T-cell (primary cell): ENCODE results near the gene PKM. TPM values are rescaled to one million over a fixed set of nuclear protein-coding genes. Genes with fewer than 3 reads are reported as not detected.

Experiments used
- ATAC-seq, 4 experiments: fragments of 200-7000 bp in 3 of 4; fragments of 150-1000 bp in 1 of 4; cut with Tn5 transposase; replicated peaks in 1 of 4; 1 replicate in 3 of 4; 2 replicates in 1 of 4; pipeline ENCODE4 v1.10.0; 2021; ENCODE audit warnings: moderate library complexity in 3 of 4, mild to moderate bottlenecking in 2 of 4, moderate number of reproducible peaks in 1 of 4
- CTCF ChIA-PET, 2 donors: fragments of 300-600 bp; sonication (Branson Sonifier 250); formaldehyde crosslinking; loops; one replicate each; lab custom pipeline; 2022; ENCODE audit warnings: antibody characterized with exemption in 2 of 2; lab: Charles Lee
- POLR2A ChIA-PET, 2 donors: fragments of 300-600 bp; sonication (Branson Sonifier 250); formaldehyde crosslinking; loops; one replicate each; lab custom pipeline; 2022; ENCODE audit warnings: antibody characterized with exemption in 2 of 2; lab: Charles Lee
- DNase-seq, 35 experiments: peaks; one replicate each; pipeline versions ENCODE4 v3.0.0 to v3.0.0-alpha.2; 2013 to 2023
- H3K27ac ChIP-seq: one replicate; pipeline ENCODE4 v1.5.1; 2013; ENCODE audit warnings: low read length
- H3K27me3 ChIP-seq, 2 experiments: replicated peaks in 1 of 2; 1 replicate in 1 of 2; 2 replicates in 1 of 2; pipeline versions ENCODE4 v1.6.1 to v1.7.0; 2013; ENCODE audit warnings: low read length in 1 of 2, mixed read lengths in 1 of 2; ENCODE audit not compliant: control insufficient read depth in 2 of 2, insufficient read depth in 2 of 2; ENCODE audit errors: extremely low read depth in 1 of 2
- H3K36me3 ChIP-seq, 2 donors: 1 replicate in 1 of 2; 2 replicates in 1 of 2; pipeline versions ENCODE4 v1.6.1 to v1.7.0; 2013; ENCODE audit warnings: low read length in 1 of 2; ENCODE audit not compliant: control insufficient read depth in 2 of 2, insufficient read depth in 1 of 2; ENCODE audit errors: extremely low read depth in 1 of 2
- H3K4me1 ChIP-seq, 2 experiments: 1 replicate in 1 of 2; 2 replicates in 1 of 2; pipeline versions ENCODE4 v1.6.1 to v1.7.0; 2013; ENCODE audit warnings: low read length in 2 of 2, mixed read lengths in 1 of 2; ENCODE audit not compliant: insufficient read depth in 2 of 2, control insufficient read depth in 1 of 2; ENCODE audit errors: extremely low read depth in 1 of 2
- H3K4me3 ChIP-seq, 2 donors: 1 replicate in 1 of 2; 2 replicates in 1 of 2; pipeline versions ENCODE4 v1.5.1 to v1.7.0; 2013; ENCODE audit warnings: mild to moderate bottlenecking in 2 of 2, low read length in 1 of 2, moderate library complexity in 1 of 2; ENCODE audit not compliant: control insufficient read depth in 1 of 2; ENCODE audit errors: extremely low read depth in 1 of 2
- H3K9me3 ChIP-seq: 2 replicates; pipeline ENCODE4 v1.7.0; 2013
- H3K27ac Mint-ChIP-seq, 2 donors: one replicate each; pipeline ENCODE4 v1.8.0; 2020 to 2021; ENCODE audit warnings: mild to moderate bottlenecking in 2 of 2, mixed read lengths in 2 of 2
- H3K27me3 Mint-ChIP-seq, 2 donors: one replicate each; pipeline ENCODE4 v1.8.0; 2021 to 2022; ENCODE audit warnings: mixed read lengths in 2 of 2
- H3K36me3 Mint-ChIP-seq: one replicate; pipeline ENCODE4 v1.8.0; 2021; ENCODE audit warnings: mixed read lengths
- H3K4me1 Mint-ChIP-seq, 3 donors: one replicate each; pipeline ENCODE4 v1.8.0; 2020 to 2022; ENCODE audit warnings: mixed read lengths in 3 of 3, mild to moderate bottlenecking in 1 of 3
- H3K4me3 Mint-ChIP-seq, 3 donors: one replicate each; pipeline ENCODE4 v1.8.0; 2020 to 2022; ENCODE audit warnings: mild to moderate bottlenecking in 3 of 3, mixed read lengths in 3 of 3, moderate library complexity in 3 of 3
- H3K9me3 Mint-ChIP-seq, 3 donors: one replicate each; pipeline ENCODE4 v1.8.0; 2020 to 2022; ENCODE audit warnings: mixed read lengths in 3 of 3
- WGBS: methylation state at CpG from one replicate; pipeline ENCODE4 v1.1.5; 2013; ENCODE audit warnings: missing lambda C conversion rate; ENCODE audit not compliant: insufficient coverage; 5-methylcytosine and 5-hydroxymethylcytosine counted together
- total RNA-seq, 35 experiments: library from RNA in 6 of 35; stranded (reverse) in 6 of 35; fragments of 120-200 nt in 1 of 35; gene quantifications; one replicate each; pipeline versions ENCODE4 v1.2.1 to v1.2.4 and lab custom pipeline; 2013 to 2026

The PKM gene
- total RNA-seq, 5 donors from 2014 or later (not counting 1 experiment from before 2014, with no cell fraction given), result 293 to 412 (median 370) TPM

DNA sequence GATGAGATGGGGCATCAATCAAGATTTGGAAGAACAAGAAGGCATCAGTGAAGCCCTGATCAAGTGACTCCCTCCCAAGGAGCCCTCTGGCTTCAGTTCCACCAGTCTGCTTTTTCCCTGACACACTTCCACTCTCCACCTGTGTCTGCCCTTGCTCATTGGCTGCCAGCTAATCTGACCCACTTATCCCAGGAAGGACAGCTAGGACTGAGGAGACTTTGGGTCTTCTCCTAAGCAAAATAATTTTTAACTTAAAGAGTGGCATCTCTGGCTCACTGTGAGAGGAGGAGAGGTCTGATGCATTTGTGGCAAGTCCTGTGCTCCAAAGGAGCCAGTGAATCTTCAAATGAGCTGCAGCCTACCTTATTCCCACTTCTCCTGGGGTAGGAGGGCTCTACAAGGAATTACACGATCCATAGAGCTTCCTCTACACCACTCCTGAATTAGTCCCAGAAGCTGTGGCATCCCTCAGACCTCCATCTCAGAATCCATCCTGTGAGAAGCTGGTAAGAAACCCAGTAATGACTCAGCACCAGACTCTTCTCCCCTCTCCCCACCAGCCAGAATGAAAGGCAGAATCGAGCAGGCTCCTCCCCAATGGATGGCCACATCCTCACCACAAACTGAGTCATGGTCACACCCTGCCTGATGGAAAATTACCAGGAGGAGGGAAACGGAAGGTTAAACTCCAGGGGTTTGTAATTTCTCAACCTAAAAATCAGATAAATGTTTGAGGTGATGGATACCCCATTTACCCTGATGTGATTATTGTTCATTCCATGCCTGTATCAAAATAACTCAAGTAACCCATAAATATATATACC lies 6.3 kb upstream of the PKM start:
- Histone ChIP-seq H3K9me3 (no peaks in the 10 kb centered on the region), H3K27me3 (no peaks in the 10 kb centered on the region), H3K4me1 (peaks cover 8 to 20% of the 10 kb centered on the region in 2 experiments), H3K4me3 (no peak overlapping the region), H3K36me3 (peaks cover 15 to 16% of the 10 kb centered on the region in 2 donors), H3K27ac (no peak overlapping the region)
- H3K4me1 Mint-ChIP-seq, result peaks cover 21 to 32% (median 21%) of the 10 kb centered on the region in 3 donors
- DNase-seq (peak in 6 of 35 experiments; percentile 11 to 39 (median 26)), ATAC-seq (peak; percentile 43 to 76 (median 68))
- no peaks in the 10 kb centered on the region for H3K9me3 Mint-ChIP-seq
- ChIA-PET POLR2A (interaction anchor here in 1 of 2 donors (0.6 kb wide), 1 partner anchor 10 kb away, joined by 3 read pairs; no protein-coding TSS in a partner anchor), CTCF (no interaction called here)
- H3K27ac Mint-ChIP-seq, result peak overlapping the region; percentile 55 to 68
- H3K4me3 Mint-ChIP-seq, result no peak overlapping the region
- 20% methylated on average over 1 of the region's 3 CpGs for WGBS
- no peaks in the 10 kb centered on the region for H3K27me3 Mint-ChIP-seq
- H3K36me3 Mint-ChIP-seq, result peaks cover 10% of the 10 kb centered on the region

DNA sequence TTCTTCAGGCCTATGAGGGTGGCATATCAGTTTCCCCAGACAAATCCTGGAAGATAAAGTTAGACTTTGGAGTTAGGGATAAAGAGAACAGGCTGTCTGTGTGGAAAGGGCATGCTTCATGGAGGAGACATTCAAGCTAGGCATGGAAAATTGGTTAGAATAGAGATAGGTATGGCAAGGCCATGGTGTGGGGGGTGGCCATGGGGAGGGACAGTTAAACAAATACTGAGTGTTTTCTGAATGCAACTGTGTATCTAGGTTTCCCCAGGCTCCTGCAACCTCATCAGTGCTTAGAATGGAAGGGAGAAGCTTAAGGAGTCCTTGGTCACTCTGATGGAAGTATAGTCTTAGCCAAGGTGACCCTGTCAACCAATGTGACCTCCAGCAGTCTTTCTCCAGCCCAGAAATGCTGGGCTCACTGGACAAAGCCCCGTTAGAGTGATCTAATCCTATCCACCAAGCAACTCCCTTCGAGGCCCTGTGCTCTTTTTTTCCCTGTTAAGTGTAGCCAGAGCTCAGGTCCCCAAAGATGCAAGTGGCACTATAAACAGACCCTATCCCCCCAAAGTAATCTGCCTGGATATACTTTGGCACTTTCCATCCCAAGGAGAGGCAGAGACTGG lies 5.5 kb upstream of the PKM start:
- no peak overlapping the region for H3K27ac ChIP-seq
- no peaks in the 10 kb centered on the region for H3K9me3 ChIP-seq
- ATAC-seq (no peak), DNase-seq (no peak)
- peaks cover 8 to 9% of the 10 kb centered on the region in 2 donors for H3K36me3 ChIP-seq
- peak overlapping the region; percentile 22 to 68 for H3K27ac Mint-ChIP-seq
- POLR2A ChIA-PET, result no interaction called here
- no peak overlapping the region for H3K4me3 ChIP-seq
- H3K36me3 Mint-ChIP-seq, result peaks cover 2% of the 10 kb centered on the region
- H3K27me3 Mint-ChIP-seq, result no peaks in the 10 kb centered on the region
- CTCF ChIA-PET, result no interaction called here
- WGBS, result 100% methylated on average over 2 of the region's 2 CpGs
- peaks cover 12 to 27% of the 10 kb centered on the region in 2 experiments for H3K4me1 ChIP-seq
- peaks cover 28 to 39% (median 29%) of the 10 kb centered on the region in 3 donors for H3K4me1 Mint-ChIP-seq
- no peak overlapping the region for H3K4me3 Mint-ChIP-seq
- no peaks in the 10 kb centered on the region for H3K9me3 Mint-ChIP-seq
- H3K27me3 ChIP-seq, result no peaks in the 10 kb centered on the region

DNA sequence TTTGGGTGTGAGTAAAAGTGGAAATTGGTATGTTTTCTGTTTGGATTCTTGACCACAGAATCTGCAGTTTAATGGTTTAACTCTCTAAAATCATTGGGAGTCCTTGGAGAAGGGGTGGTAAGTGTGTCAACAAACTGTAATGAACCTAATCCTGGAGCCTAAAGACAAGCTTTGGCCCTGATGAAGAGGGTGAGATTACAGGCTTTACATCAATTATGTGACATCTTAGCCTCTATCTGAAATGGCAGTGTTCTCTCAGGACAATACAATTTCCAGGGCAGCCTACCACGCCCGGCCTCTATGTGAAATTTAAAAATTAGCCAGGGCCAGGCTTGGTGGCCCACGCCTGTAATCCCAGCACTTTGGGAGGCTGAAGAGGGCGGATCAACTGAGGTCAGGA lies 4.3 kb upstream of the PKM start:
- ChIA-PET CTCF (interaction anchor here in 1 of 2 donors (0.5 kb wide), 1 partner anchor 452 kb away, joined by 3 read pairs; no protein-coding TSS in a partner anchor), POLR2A (interaction anchor here in 1 of 2 donors (0.6 kb wide), 1 partner anchor 37 kb away, joined by 3 read pairs; no protein-coding TSS in a partner anchor)
- 89% methylated on average over 2 of the region's 4 CpGs for WGBS
- Histone ChIP-seq H3K4me1 (peaks cover 12 to 30% of the 10 kb centered on the region in 2 experiments), H3K27ac (no peak overlapping the region), H3K4me3 (no peak overlapping the region), H3K9me3 (no peaks in the 10 kb centered on the region), H3K36me3 (no peaks in the 10 kb centered on the region), H3K27me3 (no peaks in the 10 kb centered on the region)
- ATAC-seq (no peak), DNase-seq (no peak)
- H3K27me3 Mint-ChIP-seq, result no peaks in the 10 kb centered on the region
- H3K4me1 Mint-ChIP-seq, result peaks cover 28 to 40% (median 30%) of the 10 kb centered on the region in 3 donors
- H3K9me3 Mint-ChIP-seq, result no peaks in the 10 kb centered on the region
- H3K4me3 Mint-ChIP-seq, result no peak overlapping the region
- H3K36me3 Mint-ChIP-seq, result no peaks in the 10 kb centered on the region
- no peak overlapping the region for H3K27ac Mint-ChIP-seq

DNA sequence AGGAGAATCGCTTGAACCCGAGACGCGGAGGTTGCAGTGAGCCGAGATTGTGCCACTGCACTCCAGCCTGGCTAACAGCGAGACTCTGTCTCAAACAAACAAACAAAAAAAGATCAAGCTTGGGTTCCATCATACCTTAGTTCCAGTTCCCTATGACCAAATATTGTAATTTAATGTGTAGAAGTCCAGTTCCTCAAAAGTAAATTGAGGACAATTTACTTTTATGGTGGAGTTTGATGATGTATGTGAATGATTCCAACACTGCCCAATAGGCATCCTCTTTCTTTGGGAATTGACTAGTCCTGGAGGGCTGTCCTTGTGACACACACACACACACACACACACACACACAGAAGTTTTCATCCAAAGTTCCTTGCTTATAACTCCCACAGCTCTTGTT lies 2.8 kb upstream of the PKM start:
- H3K27ac ChIP-seq, result no peak overlapping the region
- no peak overlapping the region for H3K27ac Mint-ChIP-seq
- POLR2A ChIA-PET, result no interaction called here

DNA sequence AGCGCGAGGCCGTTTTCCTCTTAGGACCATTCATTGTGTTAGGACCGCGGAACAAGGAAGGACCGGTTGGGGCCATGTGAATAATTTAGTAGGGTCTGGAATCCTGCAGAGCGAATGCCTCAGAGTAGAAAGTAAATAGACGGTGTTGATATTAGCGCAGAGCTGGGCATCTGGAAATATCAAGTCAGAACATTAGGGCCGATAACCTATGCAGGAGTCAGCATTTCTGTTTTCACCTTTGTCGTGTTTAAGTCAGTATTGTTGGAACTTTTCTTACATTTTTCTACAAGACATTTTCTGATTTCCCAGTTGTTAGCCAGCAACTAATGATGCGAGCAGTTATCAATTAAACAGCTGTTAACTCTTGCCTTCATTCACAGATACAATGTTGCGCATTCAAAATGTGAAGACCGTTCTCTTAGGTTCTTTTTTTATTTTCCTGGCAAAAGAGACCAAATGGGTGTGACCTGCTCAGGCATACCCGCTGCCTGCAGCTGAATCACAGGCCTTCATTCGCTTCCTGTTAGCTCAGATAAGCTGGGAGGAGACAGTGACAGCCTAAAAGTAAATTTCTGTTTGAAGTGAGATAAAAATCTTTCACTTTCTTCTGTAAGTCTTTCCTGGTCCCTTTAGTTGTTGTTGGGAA lies 966 bp upstream of the PKM start:
- H3K27me3 Mint-ChIP-seq, result no peaks in the 10 kb centered on the region
- H3K9me3 ChIP-seq, result no peaks in the 10 kb centered on the region
- H3K4me1 Mint-ChIP-seq, result peaks cover 41 to 55% (median 48%) of the 10 kb centered on the region in 3 donors
- H3K36me3 Mint-ChIP-seq, result peaks cover 3% of the 10 kb centered on the region
- no peaks in the 10 kb centered on the region for H3K36me3 ChIP-seq
- 3% methylated on average over 13 of the region's 16 CpGs for WGBS
- ATAC-seq, result peak; percentile 49 to 62 (median 52)
- H3K4me3 Mint-ChIP-seq, result peak overlapping the region; percentile 97 to 100 (median 97)
- peaks cover 26 to 52% of the 10 kb centered on the region in 2 experiments for H3K4me1 ChIP-seq
- H3K27ac Mint-ChIP-seq, result peak overlapping the region; percentile 90 to 96
- ChIA-PET POLR2A (interaction anchor here in 1 of 2 donors (0.6 kb wide), 1 partner anchor 307 kb away, joined by 3 read pairs; no protein-coding TSS in a partner anchor), CTCF (no interaction called here)
- no peaks in the 10 kb centered on the region for H3K27me3 ChIP-seq
- H3K9me3 Mint-ChIP-seq, result no peaks in the 10 kb centered on the region
- peak in 34 of 35 experiments; percentile 19 to 78 (median 50) for DNase-seq
- H3K4me3 ChIP-seq, result peak overlapping the region; percentile 81 to 96
- H3K27ac ChIP-seq, result peak overlapping the region; percentile 59

More for the DNA sequence above, 2.8 kb upstream of the PKM start:
- 96% methylated on average over 5 of the region's 6 CpGs for WGBS
- H3K4me3 ChIP-seq, result no peak overlapping the region
- no peaks in the 10 kb centered on the region for H3K36me3 ChIP-seq
- Mint-ChIP-seq H3K36me3 (peaks cover 3% of the 10 kb centered on the region), H3K9me3 (no peaks in the 10 kb centered on the region), H3K27me3 (no peaks in the 10 kb centered on the region), H3K4me3 (no peak overlapping the region), H3K4me1 (peaks cover 34 to 49% (median 40%) of the 10 kb centered on the region in 3 donors)
- H3K9me3 ChIP-seq, result no peaks in the 10 kb centered on the region
- CTCF ChIA-PET, result no interaction called here
- ATAC-seq (no peak), DNase-seq (no peak)
- peaks cover 15 to 40% of the 10 kb centered on the region in 2 experiments for H3K4me1 ChIP-seq
- H3K27me3 ChIP-seq, result no peaks in the 10 kb centered on the region
